HG02623 (cell line): Measurements from ENCODE around the gene RALGAPB.
"Not testable (repeated sequence)": the region's sequence is repeated elsewhere in the genome, so short reads cannot be mapped to it uniquely, and the experiment has no call there.

Experiments used
- ATAC-seq: cut with Tn5 transposase; IDR thresholded peaks from one replicate; pipeline ENCODE4 v1.9.1; 2021; ENCODE audit warnings: moderate library complexity; ENCODE audit not compliant: unreplicated experiment

The RALGAPB gene

DNA sequence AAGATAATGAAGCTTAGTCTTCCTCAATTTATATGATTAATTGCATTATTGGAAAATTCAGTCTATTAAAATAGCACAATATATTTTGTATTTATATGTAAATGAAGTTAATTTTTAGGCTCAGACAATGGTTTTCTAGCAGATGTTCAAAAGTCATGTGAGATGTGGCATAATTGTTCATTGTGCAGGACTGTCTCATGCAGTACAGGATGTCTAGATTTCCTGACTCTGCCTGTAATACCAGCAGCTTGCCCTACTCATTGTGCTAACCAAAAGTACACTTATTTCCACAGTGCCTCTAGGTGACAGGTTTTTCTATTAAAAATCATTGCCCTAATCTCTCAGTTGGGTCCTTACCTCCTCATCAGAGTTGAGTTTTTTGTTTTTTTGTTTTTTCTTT lies 12.4 kb downstream of the RALGAPB start:
- ATAC-seq: no peak

DNA sequence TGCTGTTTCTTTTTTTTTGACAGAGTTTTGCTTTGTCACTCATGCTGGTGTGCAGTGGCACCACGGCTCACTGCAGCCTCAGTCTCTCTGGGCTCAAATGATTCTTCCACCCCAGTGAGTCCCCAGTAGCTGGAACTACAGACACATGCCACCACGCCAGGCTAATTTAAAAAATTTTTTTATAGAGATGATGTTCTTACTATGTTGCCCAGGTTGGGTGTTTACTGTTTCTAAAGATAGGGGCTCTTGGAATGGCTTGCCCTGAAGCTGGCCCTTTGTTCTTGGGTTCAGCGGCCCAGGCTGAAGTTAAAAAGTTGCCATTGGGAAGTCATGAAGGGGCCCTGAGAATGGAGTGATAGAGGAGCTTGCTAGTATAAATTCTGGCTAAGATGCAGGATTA lies 16.5 kb downstream of the RALGAPB start:
- ATAC-seq: no peak

DNA sequence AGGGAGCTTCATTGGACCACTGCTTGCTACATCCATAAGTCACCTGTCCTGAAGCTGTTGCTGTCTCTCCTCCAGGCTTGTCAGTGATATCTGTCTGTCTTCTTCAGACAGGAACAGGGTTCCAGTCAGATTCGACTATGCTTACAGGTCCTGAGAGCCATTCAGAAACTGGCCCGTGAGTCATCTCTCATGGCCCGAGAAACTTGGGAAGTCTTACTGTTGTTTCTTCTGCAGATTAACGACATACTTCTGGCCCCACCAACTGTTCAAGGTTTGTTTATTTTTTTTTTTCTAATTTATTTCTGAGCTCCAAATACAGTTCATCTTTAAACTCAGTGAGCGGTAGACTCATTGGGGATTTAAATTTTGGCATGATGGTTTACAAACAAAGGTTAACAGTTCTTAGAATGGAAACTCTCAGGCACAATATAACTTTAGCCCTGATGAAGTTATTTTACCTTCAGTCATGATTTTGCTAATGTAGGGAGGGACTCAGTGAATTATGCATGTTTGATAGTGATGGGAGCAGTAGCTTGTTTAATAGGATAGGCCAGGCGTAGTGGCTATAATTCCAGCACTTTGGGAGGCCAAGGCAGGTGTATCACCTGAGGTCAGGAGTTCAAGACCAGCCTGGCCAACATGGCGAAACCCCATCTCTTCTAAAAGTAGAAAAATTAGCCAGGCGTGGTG lies 24.7 kb downstream of the RALGAPB start:
- ATAC-seq: no peak

DNA sequence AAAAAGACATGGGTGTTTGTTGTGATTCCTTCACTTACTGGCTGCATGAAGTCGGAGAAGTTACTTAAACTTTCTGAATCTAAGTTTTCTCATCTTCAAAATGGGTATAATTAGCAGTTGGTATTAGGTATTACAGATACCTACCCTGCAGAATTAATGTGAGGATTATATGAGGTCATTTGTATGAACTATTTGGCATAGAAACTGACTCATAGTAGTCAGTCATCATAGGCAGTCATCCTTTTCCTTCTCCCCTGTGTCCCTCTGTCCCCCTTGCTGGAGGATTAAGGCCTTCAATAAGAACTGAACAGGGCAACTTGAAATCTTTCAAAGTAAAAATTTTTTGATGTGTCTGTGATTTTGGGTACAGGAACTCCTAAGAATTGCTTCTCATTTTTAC lies 26.3 kb downstream of the RALGAPB start:
- ATAC-seq: no peak

DNA sequence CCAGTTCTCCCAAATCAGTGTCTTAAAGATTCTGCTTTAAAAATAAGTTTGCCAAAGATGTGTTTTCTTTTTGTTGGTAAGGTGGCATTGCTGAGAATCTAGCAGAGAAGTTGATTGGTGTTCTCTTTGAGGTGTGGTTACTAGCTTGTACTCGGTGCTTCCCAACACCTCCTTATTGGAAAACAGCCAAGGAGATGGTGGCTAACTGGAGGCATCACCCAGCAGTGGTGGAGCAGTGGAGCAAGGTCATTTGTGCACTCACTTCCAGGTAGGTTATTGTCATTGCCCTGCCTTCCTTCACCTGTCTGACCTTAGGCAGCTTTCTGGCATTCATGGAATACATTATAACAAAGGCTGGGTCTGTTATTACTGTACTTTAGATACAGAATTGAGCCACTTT lies 26.7 kb downstream of the RALGAPB start:
- ATAC-seq: no peak

DNA sequence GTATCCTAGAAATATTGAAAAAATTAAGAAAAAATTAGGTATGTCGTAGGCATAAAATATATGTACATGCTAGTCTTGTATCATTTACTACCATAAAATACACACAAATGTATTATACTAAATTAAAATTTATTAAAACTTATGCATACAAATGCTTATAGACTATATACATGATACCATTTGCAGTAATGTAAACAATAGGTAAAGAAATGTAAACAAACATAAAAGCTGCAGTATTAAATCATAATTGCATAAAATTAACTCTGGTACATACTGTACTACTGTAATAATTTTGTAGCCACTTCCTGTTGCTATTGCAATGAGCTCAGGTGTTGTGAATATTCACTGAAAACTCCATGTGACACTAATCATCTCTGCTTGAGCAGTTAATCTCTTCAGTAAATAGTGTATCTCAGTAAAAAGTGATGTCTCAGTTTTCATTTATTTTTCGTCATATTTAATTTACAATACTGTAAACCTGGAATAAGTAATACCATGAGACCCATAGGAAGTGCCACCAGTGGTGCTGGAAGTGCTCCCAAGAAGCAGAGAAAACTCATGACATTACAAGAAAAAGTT lies 29.3 kb downstream of the RALGAPB start:
- no peak for ATAC-seq

DNA sequence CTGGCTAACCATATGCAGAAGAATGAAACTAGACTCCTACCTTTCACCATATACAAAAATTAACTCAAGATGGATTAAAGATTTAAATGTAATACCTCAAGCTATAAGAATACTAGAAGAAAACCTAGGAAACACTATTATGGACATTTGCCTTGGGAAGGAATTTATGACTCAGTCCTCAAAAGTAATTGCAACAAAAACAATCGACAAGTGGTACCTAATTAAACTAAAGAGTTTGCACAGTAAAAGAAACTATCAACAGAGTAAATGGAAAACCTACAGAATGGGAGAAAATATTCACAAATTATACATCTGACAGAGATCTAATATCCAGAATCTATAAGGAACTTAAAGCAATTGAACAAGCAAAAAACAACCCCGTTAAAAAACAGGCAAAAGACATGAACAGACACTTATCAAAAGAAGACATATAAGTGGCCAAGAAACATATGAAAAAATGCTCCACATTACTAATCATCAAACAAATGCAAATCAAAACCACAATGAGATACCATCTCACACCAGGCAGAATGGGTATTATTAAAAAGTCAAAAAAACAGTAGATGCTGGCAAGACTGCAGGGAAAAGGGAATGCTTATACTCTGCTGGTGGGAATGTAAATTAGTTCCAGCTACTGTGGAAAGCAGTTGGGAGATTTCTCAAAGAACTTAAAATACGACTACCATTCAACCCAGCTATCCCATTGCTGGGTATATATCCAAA lies 31.9 kb downstream of the RALGAPB start:
- ATAC-seq: no peak

DNA sequence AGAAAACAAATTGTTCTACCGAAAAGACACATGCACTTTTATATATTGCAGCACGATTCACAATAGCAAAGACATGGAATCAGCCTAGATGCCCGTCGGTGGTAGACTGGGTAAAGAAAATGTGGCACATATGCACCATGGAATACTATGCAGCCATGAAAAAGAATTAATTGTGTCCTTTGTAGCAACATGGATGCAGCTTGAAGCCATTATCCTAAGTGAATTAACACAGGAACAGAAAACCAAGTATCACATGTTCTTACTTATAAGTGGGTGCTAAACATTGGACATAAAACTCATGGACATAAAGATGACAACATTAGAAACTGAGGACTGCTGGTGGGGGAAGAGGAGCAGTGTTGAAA lies 32.4 kb downstream of the RALGAPB start:
- no peak for ATAC-seq

DNA sequence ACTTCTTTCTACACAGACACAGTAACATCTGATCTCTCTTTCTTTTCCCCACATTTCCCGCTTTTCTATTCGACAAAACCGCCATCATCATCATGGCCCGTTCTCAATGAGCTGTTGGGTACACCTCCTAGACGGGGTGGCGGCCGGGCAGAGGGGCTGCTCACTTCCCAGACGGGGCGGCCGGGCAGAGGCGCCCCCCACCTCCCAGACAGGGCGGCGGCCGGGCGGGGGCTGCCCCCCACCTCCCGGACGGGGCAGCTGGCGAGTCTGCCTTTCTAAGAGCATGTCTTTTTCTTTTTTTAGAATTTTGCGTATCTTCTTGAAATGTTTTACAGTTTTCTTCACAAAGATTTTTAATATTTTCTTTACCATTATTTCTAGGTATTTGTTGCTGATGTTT lies 39.1 kb downstream of the RALGAPB start:
- not testable (repeated sequence) for ATAC-seq

DNA sequence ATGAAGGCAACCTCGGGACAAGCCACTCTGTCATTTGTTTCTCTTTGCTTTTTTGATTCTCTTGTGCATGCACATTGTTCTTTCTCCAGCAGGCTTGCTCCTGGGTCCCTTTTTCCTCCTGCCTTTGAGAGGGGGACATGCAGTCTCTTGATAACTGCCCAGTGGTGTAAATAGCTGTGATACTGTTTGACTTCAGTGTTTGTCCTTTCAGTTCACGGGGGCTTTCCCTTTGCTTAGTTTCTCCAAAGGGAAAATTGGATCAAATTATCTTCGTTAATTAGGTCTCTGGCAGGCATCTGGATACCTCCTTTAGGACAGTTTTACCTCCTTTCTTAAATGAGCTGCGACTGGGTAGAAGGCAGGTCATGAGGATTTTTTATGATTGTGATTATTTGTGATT lies 41.5 kb downstream of the RALGAPB start:
- no peak for ATAC-seq

DNA sequence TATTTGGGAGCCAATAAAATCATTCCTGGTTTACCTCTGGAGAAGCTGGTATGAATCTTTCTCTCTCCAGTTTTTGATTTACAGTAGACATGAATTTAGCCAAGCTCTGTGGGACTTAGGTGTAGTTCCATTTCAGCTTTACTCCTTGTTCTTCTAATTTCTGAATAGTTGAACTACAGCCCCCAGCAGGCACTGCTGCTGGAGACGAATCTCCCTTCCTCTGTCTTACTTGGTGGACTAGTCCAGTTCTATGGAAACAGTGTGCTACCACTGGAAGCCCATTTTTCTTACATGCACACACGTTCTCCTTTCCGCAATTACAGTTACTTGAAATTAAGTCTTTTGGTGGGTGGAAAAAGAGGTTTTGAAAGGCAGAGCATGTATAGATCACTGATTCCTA lies 42.3 kb downstream of the RALGAPB start:
- no peak for ATAC-seq

DNA sequence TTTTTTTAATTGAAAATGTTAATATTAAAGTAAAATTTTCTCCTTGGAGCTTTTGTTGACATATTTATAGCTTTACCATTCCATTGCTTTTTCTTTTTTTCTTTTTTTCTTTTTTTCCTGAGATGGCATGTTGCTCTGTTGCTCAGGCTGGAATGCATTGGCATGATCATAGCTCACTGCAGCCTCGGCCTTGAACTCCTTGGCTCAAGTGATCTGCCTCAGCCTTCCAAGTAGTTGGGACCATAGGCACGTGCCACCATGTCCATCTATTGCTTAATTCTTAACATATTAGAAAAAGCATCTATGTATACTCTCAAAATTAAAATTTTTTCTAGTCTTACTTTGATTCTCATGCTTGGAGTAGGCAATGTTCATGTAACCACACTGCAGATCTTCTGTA lies 43.0 kb downstream of the RALGAPB start:
- no peak for ATAC-seq

DNA sequence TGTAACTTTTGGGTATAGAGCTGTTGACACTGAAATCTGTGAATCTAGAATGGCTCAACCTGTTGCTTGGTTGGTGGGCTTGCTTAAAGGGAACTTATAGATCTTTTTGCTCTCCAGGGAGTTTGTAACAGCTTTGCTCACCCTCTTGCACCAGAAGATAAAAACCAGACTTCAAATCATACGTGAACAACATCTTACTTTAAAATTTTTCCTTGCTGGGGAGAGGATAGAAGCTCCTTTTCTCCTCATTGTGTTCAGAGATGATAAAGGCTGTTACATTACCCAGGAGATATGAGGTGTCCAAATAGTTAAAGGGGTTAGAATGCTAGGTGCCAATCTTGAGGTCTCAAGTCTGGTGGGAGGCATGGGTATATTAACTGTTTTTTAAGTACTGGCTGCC lies 46.8 kb downstream of the RALGAPB start:
- no peak for ATAC-seq

DNA sequence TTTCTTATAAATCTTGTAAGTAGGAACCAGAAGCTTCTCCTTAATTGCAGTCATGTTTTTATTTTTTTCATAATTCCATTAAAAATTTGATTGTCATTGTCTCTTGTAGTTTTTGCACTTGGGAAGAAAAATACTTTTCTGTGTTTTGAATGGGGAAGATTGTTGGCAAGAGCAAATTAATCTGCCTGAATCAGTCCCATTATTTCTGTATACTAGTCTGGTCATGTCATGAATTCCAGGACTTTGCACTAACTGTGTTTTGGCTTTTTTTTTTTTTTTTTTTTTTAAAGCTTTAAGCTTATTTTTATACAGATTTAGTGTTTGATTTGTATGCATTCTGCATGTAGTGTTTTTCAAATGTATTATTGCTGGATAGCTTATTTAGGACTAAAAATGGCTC lies 47.6 kb downstream of the RALGAPB start:
- no peak for ATAC-seq

DNA sequence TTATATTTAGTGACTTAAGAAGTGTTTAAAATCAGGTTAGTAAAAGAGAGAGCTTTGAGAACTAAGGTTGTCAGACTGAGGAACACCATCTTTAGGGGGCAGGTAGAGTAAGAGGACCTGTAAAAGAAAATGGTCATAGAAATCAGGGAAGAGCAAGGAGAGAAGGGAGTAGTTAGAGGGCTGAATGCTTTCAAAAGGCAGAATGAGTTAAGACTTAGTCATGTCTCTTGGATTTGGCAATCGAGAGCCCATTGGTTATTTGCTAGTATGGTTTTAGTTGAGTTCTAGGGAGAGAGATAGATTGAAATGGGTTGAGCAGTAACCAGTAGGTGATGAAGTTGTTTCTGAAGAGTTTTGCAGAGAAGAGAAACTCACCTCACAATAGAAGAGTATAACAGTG lies 51.1 kb downstream of the RALGAPB start:
- ATAC-seq: no peak

DNA sequence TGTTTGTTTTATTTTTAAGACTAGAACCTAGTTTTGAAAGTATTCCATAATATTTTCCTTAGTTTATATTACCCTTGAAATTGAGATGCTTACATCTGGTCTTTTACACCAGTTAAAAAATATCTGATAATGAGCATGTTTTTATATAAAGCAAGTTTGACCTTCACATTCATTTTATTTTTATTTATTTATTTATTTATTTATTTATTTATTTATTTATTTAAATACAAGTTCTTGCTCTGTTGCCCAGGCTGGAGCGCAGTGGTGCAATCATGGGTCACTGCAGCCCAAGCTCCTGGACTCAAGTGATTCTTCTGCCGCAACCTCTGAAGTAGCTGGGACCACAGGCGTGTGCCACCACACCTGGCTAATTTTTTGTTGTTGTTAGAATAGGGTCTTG lies 55.5 kb downstream of the RALGAPB start:
- no peak for ATAC-seq

DNA sequence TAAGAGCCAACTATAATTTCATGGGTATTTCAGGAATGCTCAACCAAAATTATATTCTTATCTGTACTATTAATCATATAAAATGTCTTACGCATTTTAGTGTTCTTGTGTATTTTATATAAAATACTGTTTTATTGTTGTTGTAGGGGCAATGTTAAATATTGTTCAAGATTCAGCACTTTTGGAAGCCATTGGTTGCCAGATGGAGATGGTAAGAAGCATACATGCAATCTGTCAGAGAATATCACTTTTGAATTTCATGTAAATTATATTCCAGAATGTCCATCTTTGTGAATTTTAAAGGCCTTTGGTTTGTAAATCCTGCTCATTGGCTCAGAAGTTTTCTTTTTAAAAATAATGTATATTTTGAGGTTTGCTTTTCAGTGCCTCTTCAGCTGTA lies 58.4 kb downstream of the RALGAPB start:
- no peak for ATAC-seq

DNA sequence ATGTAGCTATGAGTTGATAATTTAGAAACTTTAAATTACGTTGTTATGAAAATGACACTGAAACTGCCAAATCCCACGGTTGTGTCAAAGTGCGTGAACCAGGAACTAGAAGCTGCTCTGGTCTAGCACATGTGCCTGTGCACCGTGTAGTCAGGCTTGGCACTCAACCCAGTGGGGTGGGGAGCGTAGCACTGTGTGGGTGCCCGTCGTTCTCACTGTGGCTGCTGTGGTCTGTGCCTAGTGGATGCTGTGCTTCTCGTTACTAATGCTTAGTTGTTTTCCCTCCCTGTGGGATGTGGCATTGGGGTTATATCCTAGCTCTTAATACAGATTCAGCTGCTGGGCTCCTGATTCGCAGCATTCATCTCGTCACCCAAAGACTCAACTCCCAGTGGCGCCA lies 62.1 kb downstream of the RALGAPB start:
- ATAC-seq: no peak

DNA sequence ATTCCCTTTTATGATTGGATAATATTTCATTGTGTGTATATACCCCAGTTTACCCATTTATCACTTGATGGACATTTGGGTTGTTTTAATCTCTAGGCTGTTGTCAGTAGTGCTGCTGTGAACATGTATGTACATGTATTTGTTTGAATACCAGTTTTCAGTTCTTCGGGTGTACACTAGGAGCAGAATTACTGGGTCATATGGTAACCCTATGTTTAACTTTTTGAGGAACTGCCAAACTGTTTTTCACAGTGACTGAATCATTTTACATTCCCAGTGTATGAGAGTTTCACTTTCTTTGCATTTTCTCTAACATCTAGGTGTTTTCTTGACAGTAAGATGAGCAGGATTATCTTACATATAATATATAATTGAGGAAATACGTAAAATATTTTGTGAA lies 63.7 kb downstream of the RALGAPB start:
- ATAC-seq: no peak

DNA sequence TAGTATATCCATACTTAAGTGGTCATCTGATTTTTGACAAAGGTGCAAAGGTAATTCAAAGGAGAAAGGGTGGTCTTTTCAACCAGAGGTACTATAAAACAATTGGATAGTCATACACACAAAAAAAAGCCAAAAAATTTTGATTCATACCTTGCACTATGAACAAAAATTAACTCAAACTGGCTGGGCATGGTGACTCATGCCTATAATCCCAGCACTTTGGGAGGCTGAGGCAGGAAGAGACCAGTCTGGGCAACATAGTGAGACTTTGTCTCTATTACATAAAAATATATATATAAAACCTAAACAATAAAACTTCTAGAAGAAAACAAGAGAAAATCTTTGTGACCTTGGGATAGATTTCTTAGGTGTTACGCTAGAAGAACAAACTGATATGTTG lies 64.5 kb downstream of the RALGAPB start:
- ATAC-seq: no peak

DNA sequence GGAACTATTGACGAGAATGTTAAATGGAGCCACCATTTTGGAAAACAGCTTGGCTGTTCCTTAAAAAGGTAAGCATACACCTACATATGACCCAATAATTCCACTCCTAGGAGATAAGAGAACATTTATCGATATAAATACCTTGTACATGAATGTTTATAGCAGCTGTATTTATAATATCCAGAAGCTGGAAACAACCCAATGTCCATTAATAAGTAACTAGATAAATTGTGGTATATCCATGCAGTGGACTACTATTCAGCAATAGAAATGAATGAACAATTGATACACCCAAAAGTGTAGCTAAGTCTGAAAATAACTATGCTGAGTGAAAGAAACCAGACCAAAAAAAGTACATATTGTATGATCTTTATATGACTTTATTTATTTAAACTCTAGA lies 66.1 kb downstream of the RALGAPB start:
- no peak for ATAC-seq

DNA sequence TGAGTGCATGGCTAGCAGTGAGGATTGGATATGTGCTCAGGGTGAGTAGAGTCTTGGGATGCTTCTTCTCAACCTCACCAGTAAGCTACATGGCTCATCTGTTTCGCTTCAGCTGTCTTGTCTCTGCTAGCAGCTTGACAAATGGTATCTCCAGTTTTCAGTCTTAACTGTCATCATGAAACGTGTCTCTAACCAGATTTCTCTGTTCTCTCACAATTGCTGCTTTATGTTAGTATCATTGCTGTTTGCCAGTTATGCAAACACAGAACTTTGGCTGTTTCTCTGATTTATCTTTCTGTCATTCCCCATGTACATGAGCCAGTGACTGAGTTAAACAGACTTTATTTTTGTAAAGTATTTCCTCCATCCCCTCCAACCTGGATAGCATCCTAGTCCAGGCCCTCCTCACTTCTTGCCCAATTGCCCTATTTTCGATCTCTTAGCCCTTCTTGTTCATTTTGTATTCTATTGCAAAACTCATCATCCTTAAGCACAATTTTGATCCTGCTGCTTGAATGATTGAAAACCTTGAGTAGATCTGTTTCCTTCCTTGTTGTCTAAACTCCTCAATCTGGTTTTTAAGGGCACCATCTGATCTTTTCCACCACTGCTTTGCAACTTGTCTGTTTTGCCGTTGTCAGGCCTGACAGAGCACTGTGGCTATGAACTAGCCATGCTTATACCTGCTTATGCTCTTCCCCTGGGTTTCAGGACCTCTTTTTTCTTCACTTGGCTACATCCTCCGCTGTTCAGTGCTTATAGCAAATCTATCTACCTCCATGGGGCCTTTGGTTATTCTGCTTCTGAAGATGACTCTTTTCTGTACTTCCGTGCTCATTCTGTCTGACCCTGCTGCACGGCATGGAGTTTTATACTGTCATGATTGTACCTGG lies 70.6 kb downstream of the RALGAPB start:
- ATAC-seq: no peak
